Suprapubic skin (tissue), 4 donors: ENCODE measurements around the gene LRP4. TPM values are rescaled to one million over a fixed set of nuclear protein-coding genes. Genes with fewer than 3 reads are reported as not detected.

ENCODE experiments used
- DNase-seq, 2 donors: peaks; one replicate each; pipeline ENCODE4 v3.0.0-alpha.2; 2019; ENCODE audit warnings: low spot score in 2 of 2
- H3K27ac ChIP-seq: fragments of 200-600 bp; sonication (generic); one replicate; pipeline ENCODE4 v1.5.1; 2019
- H3K27me3 ChIP-seq: fragments of 200-600 bp; sonication (generic); one replicate; pipeline ENCODE4 v1.5.1; 2019
- H3K36me3 ChIP-seq: fragments of 200-600 bp; sonication (generic); one replicate; pipeline ENCODE4 v1.5.1; 2019
- H3K4me1 ChIP-seq: fragments of 200-600 bp; sonication (generic); one replicate; pipeline ENCODE4 v1.5.1; 2019
- H3K4me3 ChIP-seq: fragments of 200-600 bp; sonication (generic); one replicate; pipeline ENCODE4 v1.5.1; 2019; ENCODE audit warnings: mild to moderate bottlenecking
- H3K9me3 ChIP-seq: fragments of 200-600 bp; sonication (generic); one replicate; pipeline ENCODE4 v1.5.1; 2019
- EP300 ChIP-seq: sonication (generic); formaldehyde crosslinking; IDR thresholded peaks from one replicate; pipeline ENCODE4 v1.6.1; 2017; ENCODE audit warnings: antibody characterized with exemption
- POLR2A ChIP-seq, 2 donors: fragments of 450-650 bp; IDR thresholded peaks; one replicate each; pipeline ENCODE4 v1.6.1; 2017; ENCODE audit warnings: antibody characterized with exemption in 2 of 2, mild to moderate bottlenecking in 2 of 2, moderate library complexity in 2 of 2
- POLR2AphosphoS5 ChIP-seq, 3 donors: sonication (generic); formaldehyde crosslinking; IDR thresholded peaks; one replicate each; pipeline ENCODE4 v1.6.1; 2017; ENCODE audit warnings: antibody characterized with exemption in 3 of 3
- WGBS: methylation state at CpG from one replicate; pipeline ENCODE4 v1.1.5; 2018; 5-methylcytosine and 5-hydroxymethylcytosine counted together
- total RNA-seq, 4 donors: library from RNA; depleted of rRNA; stranded (reverse); fragments of >200 nt; gene quantifications; one replicate each; pipeline ENCODE4 v1.1.0, GENCODE V29; 2016
- TF ChIP-seq, protein P1 (sequence below), 2 donors: fragments of 200-600 bp in 1 of 2; fragments of 450-650 bp in 1 of 2; sonication (generic) in 1 of 2; IDR thresholded peaks; one replicate each; pipeline ENCODE4 v1.5.1; 2016 to 2019; ENCODE audit warnings: antibody characterized with exemption in 2 of 2, mild to moderate bottlenecking in 1 of 2, moderate library complexity in 1 of 2

LRP4 gene
- total RNA-seq, 4 donors from 2014 or later = 52.2 to 308 (median 90.4) TPM

DNA sequence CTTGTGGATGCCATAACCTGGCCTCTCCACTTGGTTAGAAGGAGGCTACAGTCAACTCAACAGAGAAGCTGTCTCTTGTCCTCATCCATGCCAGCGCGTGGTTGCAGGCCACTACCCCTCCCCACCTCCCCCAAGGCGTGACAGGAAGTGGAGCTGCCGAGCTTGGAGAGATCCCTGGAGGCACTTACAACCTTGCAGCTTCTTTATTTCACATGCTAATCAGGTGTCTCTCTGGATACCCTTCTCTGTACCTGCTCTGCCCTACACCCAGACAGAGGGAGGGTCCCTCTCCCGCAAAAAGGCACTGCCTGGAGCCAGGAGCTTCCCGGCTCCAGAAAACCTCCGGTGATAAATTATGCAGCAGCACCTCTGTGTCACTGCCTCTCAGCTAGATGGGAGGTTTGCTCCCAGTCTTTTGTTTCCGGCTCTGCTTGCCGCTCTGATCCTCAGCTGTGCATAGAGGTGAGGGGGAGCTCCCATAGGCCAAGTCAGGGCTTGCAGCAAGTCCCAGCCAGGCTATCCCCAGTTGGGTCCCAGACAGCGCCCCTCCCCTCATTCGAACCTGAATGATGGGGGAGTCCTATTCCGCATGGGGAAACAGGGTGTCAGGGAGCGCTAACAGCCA is 5.7 kb downstream of the LRP4 start:
- TF ChIP-seq, protein P1, sequence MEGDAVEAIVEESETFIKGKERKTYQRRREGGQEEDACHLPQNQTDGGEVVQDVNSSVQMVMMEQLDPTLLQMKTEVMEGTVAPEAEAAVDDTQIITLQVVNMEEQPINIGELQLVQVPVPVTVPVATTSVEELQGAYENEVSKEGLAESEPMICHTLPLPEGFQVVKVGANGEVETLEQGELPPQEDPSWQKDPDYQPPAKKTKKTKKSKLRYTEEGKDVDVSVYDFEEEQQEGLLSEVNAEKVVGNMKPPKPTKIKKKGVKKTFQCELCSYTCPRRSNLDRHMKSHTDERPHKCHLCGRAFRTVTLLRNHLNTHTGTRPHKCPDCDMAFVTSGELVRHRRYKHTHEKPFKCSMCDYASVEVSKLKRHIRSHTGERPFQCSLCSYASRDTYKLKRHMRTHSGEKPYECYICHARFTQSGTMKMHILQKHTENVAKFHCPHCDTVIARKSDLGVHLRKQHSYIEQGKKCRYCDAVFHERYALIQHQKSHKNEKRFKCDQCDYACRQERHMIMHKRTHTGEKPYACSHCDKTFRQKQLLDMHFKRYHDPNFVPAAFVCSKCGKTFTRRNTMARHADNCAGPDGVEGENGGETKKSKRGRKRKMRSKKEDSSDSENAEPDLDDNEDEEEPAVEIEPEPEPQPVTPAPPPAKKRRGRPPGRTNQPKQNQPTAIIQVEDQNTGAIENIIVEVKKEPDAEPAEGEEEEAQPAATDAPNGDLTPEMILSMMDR (IDR thresholded peaks at IDR 0.05) = no peak
- no peak for TF ChIP-seq EP300
- no peak for TF ChIP-seq POLR2A (IDR thresholded peaks at IDR 0.05)
- TF ChIP-seq POLR2AphosphoS5 (IDR thresholded peaks at IDR 0.05) = no peak
- H3K27me3 ChIP-seq = no peaks in the 10 kb centered on the region
- WGBS = 47% methylated on average over 13 of the region's 13 CpGs

DNA sequence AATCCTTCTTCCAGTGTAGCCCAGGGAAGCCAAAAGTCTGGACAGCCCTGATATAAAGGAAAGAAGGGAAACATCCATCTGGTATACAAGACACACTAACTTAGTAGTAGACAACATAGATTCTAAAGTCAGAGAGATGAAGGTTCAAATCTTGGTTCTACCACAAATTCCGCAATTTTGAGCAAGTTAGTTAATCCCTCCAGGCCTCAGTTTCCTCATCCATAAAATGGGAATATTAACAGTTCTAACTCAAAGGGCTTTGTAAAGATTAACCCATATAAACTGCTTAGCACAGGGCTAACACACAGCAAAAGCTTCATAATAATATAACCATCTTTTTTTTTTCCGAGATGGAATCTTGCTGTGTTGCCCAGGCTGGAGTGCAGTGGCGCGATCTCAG is 10.7 kb downstream of the LRP4 start:
- Histone ChIP-seq H3K9me3 (no peaks in the 10 kb centered on the region), H3K4me1 (peaks cover 5% of the 10 kb centered on the region), H3K27me3 (no peaks in the 10 kb centered on the region), H3K4me3 (no peak overlapping the region), H3K36me3 (peaks cover 7% of the 10 kb centered on the region), H3K27ac (no peak overlapping the region)
- TF ChIP-seq POLR2A (IDR thresholded peaks at IDR 0.05) (no peak), POLR2AphosphoS5 (IDR thresholded peaks at IDR 0.05) (no peak), EP300 (no peak)
- TF ChIP-seq, protein P1 (IDR thresholded peaks at IDR 0.05) = no peak
- no peak for DNase-seq
- WGBS = 97% methylated on average over 4 of the region's 4 CpGs

More for the DNA sequence above, 5.7 kb downstream of the LRP4 start:
- Histone ChIP-seq H3K9me3 (no peaks in the 10 kb centered on the region), H3K36me3 (no peaks in the 10 kb centered on the region), H3K4me1 (peaks cover 50% of the 10 kb centered on the region), H3K4me3 (peak overlapping the region; percentile 2), H3K27ac (no peak overlapping the region)
- DNase-seq = no peak

DNA sequence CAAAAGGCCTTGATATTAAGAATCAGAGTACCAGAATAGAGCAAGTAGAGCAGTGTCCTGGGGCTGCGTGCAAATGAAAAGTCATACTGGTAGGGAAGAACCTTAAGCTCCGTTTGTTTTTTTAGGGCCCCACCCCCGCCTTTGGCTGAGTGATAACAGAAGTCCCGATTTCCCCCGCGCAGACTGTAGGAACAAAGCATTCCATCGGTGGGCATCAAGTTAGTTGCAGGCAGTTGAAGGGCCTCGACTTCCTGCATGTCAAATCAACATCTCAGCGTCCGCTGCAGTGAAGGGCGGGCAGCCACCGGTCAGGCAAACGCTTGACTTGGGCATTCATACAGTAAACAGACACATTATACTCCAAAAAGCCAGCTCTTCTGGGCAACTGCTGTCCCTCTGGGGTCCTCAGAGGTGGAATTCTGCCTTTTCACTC is 11.7 kb downstream of the LRP4 start:
- WGBS = 39% methylated on average over 13 of the region's 13 CpGs
- TF ChIP-seq EP300 (no peak), POLR2AphosphoS5 (IDR thresholded peaks at IDR 0.05) (no peak), POLR2A (IDR thresholded peaks at IDR 0.05) (no peak)
- TF ChIP-seq, protein P1 (IDR thresholded peaks at IDR 0.05) = no peak

DNA sequence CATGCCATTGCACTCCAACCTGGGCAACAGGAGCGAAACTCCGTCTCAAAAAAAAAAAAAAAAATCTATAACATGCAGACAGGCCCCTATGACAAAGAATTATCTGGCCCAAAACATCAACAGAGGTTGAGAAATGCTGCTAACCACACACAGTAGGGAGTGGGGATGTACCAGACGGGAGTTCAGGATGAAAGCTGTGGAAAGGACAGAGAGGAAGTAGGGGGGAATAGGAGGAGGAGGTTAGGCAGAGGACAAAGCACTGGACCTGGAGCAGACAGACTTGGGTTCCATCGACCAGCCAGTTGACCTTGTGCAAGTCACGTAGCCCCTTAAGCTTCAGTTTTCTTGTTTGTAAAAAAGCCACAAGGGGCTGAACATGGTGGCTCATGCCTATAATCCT is 12.5 kb downstream of the LRP4 start:
- H3K36me3 ChIP-seq = peaks cover 7% of the 10 kb centered on the region
- no peak overlapping the region for H3K4me3 ChIP-seq
- no peaks in the 10 kb centered on the region for H3K4me1 ChIP-seq
- DNase-seq = no peak
- H3K9me3 ChIP-seq = no peaks in the 10 kb centered on the region
- no peaks in the 10 kb centered on the region for H3K27me3 ChIP-seq
- 94% methylated on average over 4 of the region's 5 CpGs for WGBS
- TF ChIP-seq EP300 (no peak), POLR2A (IDR thresholded peaks at IDR 0.05) (no peak), POLR2AphosphoS5 (IDR thresholded peaks at IDR 0.05) (no peak)
- TF ChIP-seq, protein P1 (IDR thresholded peaks at IDR 0.05) = no peak
- no peak overlapping the region for H3K27ac ChIP-seq

More for the DNA sequence above, 11.7 kb downstream of the LRP4 start:
- Histone ChIP-seq H3K9me3 (no peaks in the 10 kb centered on the region), H3K36me3 (peaks cover 7% of the 10 kb centered on the region), H3K27ac (no peak overlapping the region), H3K4me3 (no peak overlapping the region), H3K4me1 (no peaks in the 10 kb centered on the region), H3K27me3 (no peaks in the 10 kb centered on the region)
- DNase-seq = no peak

DNA sequence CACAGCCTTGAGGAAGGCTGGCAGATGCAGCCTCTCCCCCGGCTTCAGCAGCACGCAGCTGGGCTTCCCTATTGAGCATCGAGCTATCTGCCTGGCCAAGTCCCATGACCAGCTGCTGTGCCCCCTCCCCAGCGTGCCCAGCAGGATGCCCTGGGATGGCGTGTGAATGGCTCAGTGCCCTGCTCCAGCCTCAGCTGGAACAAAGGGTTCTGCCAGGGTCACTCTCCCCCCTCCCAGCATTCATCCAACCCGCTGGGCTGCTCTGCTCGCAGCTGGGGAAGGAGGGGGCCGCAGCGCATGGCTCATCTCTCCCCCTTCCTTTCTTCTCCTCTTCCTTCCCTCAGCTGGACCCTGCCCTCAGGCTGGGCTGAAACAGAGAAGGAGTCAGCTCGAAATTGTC is 14.5 kb downstream of the LRP4 start:
- Histone ChIP-seq H3K36me3 (peaks cover 21% of the 10 kb centered on the region), H3K27me3 (no peaks in the 10 kb centered on the region), H3K4me3 (no peak overlapping the region), H3K4me1 (peaks cover 5% of the 10 kb centered on the region), H3K9me3 (no peaks in the 10 kb centered on the region), H3K27ac (no peak overlapping the region)
- 71% methylated on average over 6 of the region's 10 CpGs for WGBS
- TF ChIP-seq POLR2AphosphoS5 (IDR thresholded peaks at IDR 0.05) (no peak), EP300 (no peak), POLR2A (IDR thresholded peaks at IDR 0.05) (no peak)
- TF ChIP-seq, protein P1 (IDR thresholded peaks at IDR 0.05) = no peak
- DNase-seq = no peak
